ENCODE results near the gene OGFR.
A peak's percentile ranks its signal among the peaks of the same experiment; 100 is the strongest.

OGFR gene

GRCh38 chr20:62808211-62808865 is 3.7 kb downstream of the OGFR start:
- Mint-ChIP-seq H3K4me1 (ENCODE audit: low read depth) (peaks cover 30% of the 10 kb centered on the region), H3K9me3 (no peaks in the 10 kb centered on the region), H3K4me3 (peak overlapping the region; percentile 54), H3K27ac (peak overlapping the region; percentile 82), H3K36me3 (ENCODE audit: low read depth) (peaks cover 72% of the 10 kb centered on the region), H3K27me3 (no peaks in the 10 kb centered on the region)
- peak; percentile 85 for DNase-seq

- Mint-ChIP-seq H3K27ac (no peak overlapping the region), H3K9me3 (no peaks in the 10 kb centered on the region), H3K36me3 (ENCODE audit: low read depth) (peaks cover 71% of the 10 kb centered on the region), H3K4me3 (no peak overlapping the region), H3K27me3 (peaks cover 3% of the 10 kb centered on the region), H3K4me1 (ENCODE audit: low read depth) (peaks cover 26% of the 10 kb centered on the region)
- DNase-seq = no peak
Observed at GRCh38 chr20:62809530-62810428, 5.1 kb downstream of the OGFR start.

GRCh38 chr20:62811320-62811719 is 6.7 kb downstream of the OGFR start:
- Mint-ChIP-seq H3K4me1 (ENCODE audit: low read depth) (peaks cover 26% of the 10 kb centered on the region), H3K27ac (no peak overlapping the region), H3K27me3 (peaks cover 17% of the 10 kb centered on the region), H3K36me3 (ENCODE audit: low read depth) (peaks cover 63% of the 10 kb centered on the region), H3K4me3 (no peak overlapping the region), H3K9me3 (no peaks in the 10 kb centered on the region)
- no peak for DNase-seq

- Mint-ChIP-seq H3K4me1 (ENCODE audit: low read depth) (peaks cover 23% of the 10 kb centered on the region), H3K9me3 (no peaks in the 10 kb centered on the region), H3K36me3 (ENCODE audit: low read depth) (peaks cover 60% of the 10 kb centered on the region), H3K4me3 (no peak overlapping the region), H3K27me3 (peaks cover 20% of the 10 kb centered on the region), H3K27ac (peak overlapping the region; percentile 26)
- no peak for DNase-seq
Observed at GRCh38 chr20:62811720-62812119, 7.1 kb downstream of the OGFR start.

- Mint-ChIP-seq H3K4me1 (ENCODE audit: low read depth) (peaks cover 20% of the 10 kb centered on the region), H3K27ac (no peak overlapping the region), H3K4me3 (no peak overlapping the region), H3K27me3 (peaks cover 20% of the 10 kb centered on the region), H3K9me3 (no peaks in the 10 kb centered on the region), H3K36me3 (ENCODE audit: low read depth) (peaks cover 54% of the 10 kb centered on the region)
- no peak for DNase-seq
Observed at GRCh38 chr20:62812181-62812906, 7.7 kb downstream of the OGFR start.

- Mint-ChIP-seq H3K27ac (no peak overlapping the region), H3K9me3 (no peaks in the 10 kb centered on the region), H3K4me1 (ENCODE audit: low read depth) (peaks cover 15% of the 10 kb centered on the region), H3K27me3 (peaks cover 24% of the 10 kb centered on the region), H3K4me3 (no peak overlapping the region), H3K36me3 (ENCODE audit: low read depth) (peaks cover 48% of the 10 kb centered on the region)
- DNase-seq = no peak
Observed at GRCh38 chr20:62812907-62813200, 8.2 kb downstream of the OGFR start.

- H3K27me3 Mint-ChIP-seq = peaks cover 31% of the 10 kb centered on the region
- peaks cover 11% of the 10 kb centered on the region for H3K4me1 Mint-ChIP-seq (ENCODE audit: low read depth)
- no peaks in the 10 kb centered on the region for H3K9me3 Mint-ChIP-seq
- H3K27ac Mint-ChIP-seq = no peak overlapping the region
- peaks cover 41% of the 10 kb centered on the region for H3K36me3 Mint-ChIP-seq (ENCODE audit: low read depth)
- DNase-seq = no peak
- H3K4me3 Mint-ChIP-seq = no peak overlapping the region
Observed at GRCh38 chr20:62813588-62813987, 9.0 kb downstream of the OGFR start.

- H3K4me1 Mint-ChIP-seq (ENCODE audit: low read depth) = peaks cover 11% of the 10 kb centered on the region
- peaks cover 36% of the 10 kb centered on the region for H3K36me3 Mint-ChIP-seq (ENCODE audit: low read depth)
- H3K4me3 Mint-ChIP-seq = no peak overlapping the region
- no peak for DNase-seq
- H3K27ac Mint-ChIP-seq = no peak overlapping the region
- no peaks in the 10 kb centered on the region for H3K9me3 Mint-ChIP-seq
- H3K27me3 Mint-ChIP-seq = peaks cover 32% of the 10 kb centered on the region
Observed at GRCh38 chr20:62814060-62814708, 9.5 kb downstream of the OGFR start.

GRCh38 chr20:62814709-62815065 is 10.1 kb downstream of the OGFR start:
- no peak overlapping the region for H3K27ac Mint-ChIP-seq
- no peak overlapping the region for H3K4me3 Mint-ChIP-seq
- DNase-seq = no peak
- peaks cover 37% of the 10 kb centered on the region for H3K27me3 Mint-ChIP-seq
- H3K9me3 Mint-ChIP-seq = no peaks in the 10 kb centered on the region
- H3K36me3 Mint-ChIP-seq (ENCODE audit: low read depth) = peaks cover 31% of the 10 kb centered on the region
- H3K4me1 Mint-ChIP-seq (ENCODE audit: low read depth) = peaks cover 11% of the 10 kb centered on the region

- peaks cover 25% of the 10 kb centered on the region for H3K36me3 Mint-ChIP-seq (ENCODE audit: low read depth)
- peaks cover 42% of the 10 kb centered on the region for H3K27me3 Mint-ChIP-seq
- H3K4me3 Mint-ChIP-seq = no peak overlapping the region
- H3K9me3 Mint-ChIP-seq = no peaks in the 10 kb centered on the region
- H3K4me1 Mint-ChIP-seq (ENCODE audit: low read depth) = peaks cover 11% of the 10 kb centered on the region
- peak overlapping the region; percentile 55 for H3K27ac Mint-ChIP-seq
- no peak for DNase-seq
Observed at GRCh38 chr20:62815066-62815991, 10.7 kb downstream of the OGFR start.

GRCh38 chr20:62816031-62816883 is 11.6 kb downstream of the OGFR start:
- no peak overlapping the region for H3K4me3 Mint-ChIP-seq
- peaks cover 43% of the 10 kb centered on the region for H3K27me3 Mint-ChIP-seq
- DNase-seq = no peak
- no peaks in the 10 kb centered on the region for H3K9me3 Mint-ChIP-seq
- H3K4me1 Mint-ChIP-seq (ENCODE audit: low read depth) = peaks cover 11% of the 10 kb centered on the region
- H3K36me3 Mint-ChIP-seq (ENCODE audit: low read depth) = peaks cover 16% of the 10 kb centered on the region
- peak overlapping the region; percentile 57 for H3K27ac Mint-ChIP-seq

GRCh38 chr20:62816884-62817873 is 12.5 kb downstream of the OGFR start, which contains the start of gene COL9A3:
TSS of gene COL9A3 (plus strand) at chr20:62817050. CDS start at chr20:62817065, 15 bp downstream.
- Mint-ChIP-seq H3K4me3 (no peak within 1 kb of the TSS), H3K9me3 (no peaks in the 10 kb centered on the region), H3K27ac (peak within 1 kb of the TSS; percentile 57), H3K36me3 (ENCODE audit: low read depth) (peaks cover 8% of the 10 kb centered on the region), H3K4me1 (ENCODE audit: low read depth) (peaks cover 11% of the 10 kb centered on the region), H3K27me3 (peaks cover 43% of the 10 kb centered on the region)
- no peak for DNase-seq

All from activated T-cell treated with anti-CD3 and anti-CD28 coated beads, Interleukin-2, amount 50 U/mL, for 24 hours (primary cell).